ENCODE results near the gene SAXO1.
A peak's percentile ranks its signal among the peaks of the same experiment; 100 is the strongest.

SAXO1 gene

GRCh38 chr9:19050637-19051591, 17.9 kb upstream of the SAXO1 start:
- TF ChIP-seq TAF1 (IDR thresholded peaks at IDR 0.05; ENCODE audit: borderline replicate concordance, insufficient read depth, low read length) = no peak
- TF ChIP-seq POLR2AphosphoS5 (IDR thresholded peaks at IDR 0.05; ENCODE audit: low read depth, low read length) = no peak
- TF ChIP-seq SIN3A (IDR thresholded peaks at IDR 0.05; ENCODE audit: borderline replicate concordance, insufficient read depth, low read length) = no peak
- no peak for TF ChIP-seq FOXP2 (optimal IDR thresholded peaks at IDR 0.05; ENCODE audit: borderline replicate concordance, extremely low read depth, extremely low read length, insufficient read depth)

- no peak for TF ChIP-seq SIN3A (IDR thresholded peaks at IDR 0.05; ENCODE audit: borderline replicate concordance, insufficient read depth, low read length)
- TF ChIP-seq POLR2AphosphoS5 (IDR thresholded peaks at IDR 0.05; ENCODE audit: low read depth, low read length) = no peak
Measured at GRCh38 chr9:19049917-19050636, 17.1 kb upstream of the SAXO1 start.

GRCh38 chr9:19048966-19049916, 16.2 kb upstream of the SAXO1 start, which contains the start of gene RRAGA:
TSS of gene RRAGA (plus strand) at chr9:19049427. CDS start at chr9:19049660, 233 bp downstream.
- TF ChIP-seq REST (IDR thresholded peaks at IDR 0.05; ENCODE audit: insufficient read depth in 1 of 2, low read depth in 2 of 2, low read length in 2 of 2) = 0 out of 4 replicates have a peak, but pooled peaks of 1 of the 2 experiments have one; percentile 26
- TF ChIP-seq FOXP2 (optimal IDR thresholded peaks at IDR 0.05; ENCODE audit: borderline replicate concordance, extremely low read depth, extremely low read length, insufficient read depth) = peak; percentile 64
- TF ChIP-seq SIN3A (IDR thresholded peaks at IDR 0.05; ENCODE audit: borderline replicate concordance, insufficient read depth, low read length) = no peak; the same call in 1 of the 2 replicates
- peak; percentile 60; the same call in 1 of the 2 replicates for TF ChIP-seq TAF1 (IDR thresholded peaks at IDR 0.05; ENCODE audit: borderline replicate concordance, insufficient read depth, low read length)
- peak; percentile 65 for TF ChIP-seq POLR2AphosphoS5 (IDR thresholded peaks at IDR 0.05; ENCODE audit: low read depth, low read length)

DNA sequence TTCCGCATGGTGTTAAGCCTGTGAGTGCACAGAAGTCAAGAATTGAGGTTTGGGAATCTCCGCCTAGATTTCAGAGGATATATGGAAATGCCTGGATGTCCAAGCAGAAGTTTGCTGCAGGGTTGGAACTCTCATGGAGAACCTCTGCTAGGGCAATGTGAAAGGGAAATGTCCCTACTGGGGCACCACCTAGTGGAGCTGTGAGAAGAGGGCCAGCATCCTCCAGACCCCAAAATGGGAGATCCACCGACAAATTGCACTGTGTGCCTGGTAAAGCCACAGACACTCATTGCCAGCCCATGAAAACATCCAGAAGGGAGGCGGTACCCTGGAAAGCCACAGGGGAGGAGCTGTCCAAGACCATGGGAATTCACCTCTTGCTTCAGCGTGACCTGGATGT, 3.6 kb upstream of the SAXO1 start:
- TF ChIP-seq TAF1 (IDR thresholded peaks at IDR 0.05; ENCODE audit: borderline replicate concordance, insufficient read depth, low read length) = no peak
- TF ChIP-seq SIN3A (IDR thresholded peaks at IDR 0.05; ENCODE audit: borderline replicate concordance, insufficient read depth, low read length) = no peak
- no peak for TF ChIP-seq FOXP2 (optimal IDR thresholded peaks at IDR 0.05; ENCODE audit: borderline replicate concordance, extremely low read depth, extremely low read length, insufficient read depth)
- TF ChIP-seq POLR2AphosphoS5 (IDR thresholded peaks at IDR 0.05; ENCODE audit: low read depth, low read length) = no peak
- no peak for TF ChIP-seq REST (IDR thresholded peaks at IDR 0.05; ENCODE audit: insufficient read depth in 1 of 2, low read depth in 2 of 2, low read length in 2 of 2)

GRCh38 chr9:19032406-19032805, 603 bp downstream of the SAXO1 start:
- TF ChIP-seq POLR2AphosphoS5 (IDR thresholded peaks at IDR 0.05; ENCODE audit: low read depth, low read length) (no peak), FOXP2 (optimal IDR thresholded peaks at IDR 0.05; ENCODE audit: borderline replicate concordance, extremely low read depth, extremely low read length, insufficient read depth) (no peak), REST (IDR thresholded peaks at IDR 0.05; ENCODE audit: insufficient read depth in 1 of 2, low read depth in 2 of 2, low read length in 2 of 2) (no peak), SIN3A (IDR thresholded peaks at IDR 0.05; ENCODE audit: borderline replicate concordance, insufficient read depth, low read length) (no peak), TAF1 (IDR thresholded peaks at IDR 0.05; ENCODE audit: borderline replicate concordance, insufficient read depth, low read length) (no peak)
